Measurements from ENCODE around the gene BIRC7. TPM values are rescaled to one million over a fixed set of nuclear protein-coding genes. Genes with fewer than 3 reads are reported as not detected.
A peak's percentile ranks its signal among the peaks of the same experiment; 100 is the strongest.

BIRC7 gene
- total RNA-seq, 1 donor from 2014 or later: not detected

DNA sequence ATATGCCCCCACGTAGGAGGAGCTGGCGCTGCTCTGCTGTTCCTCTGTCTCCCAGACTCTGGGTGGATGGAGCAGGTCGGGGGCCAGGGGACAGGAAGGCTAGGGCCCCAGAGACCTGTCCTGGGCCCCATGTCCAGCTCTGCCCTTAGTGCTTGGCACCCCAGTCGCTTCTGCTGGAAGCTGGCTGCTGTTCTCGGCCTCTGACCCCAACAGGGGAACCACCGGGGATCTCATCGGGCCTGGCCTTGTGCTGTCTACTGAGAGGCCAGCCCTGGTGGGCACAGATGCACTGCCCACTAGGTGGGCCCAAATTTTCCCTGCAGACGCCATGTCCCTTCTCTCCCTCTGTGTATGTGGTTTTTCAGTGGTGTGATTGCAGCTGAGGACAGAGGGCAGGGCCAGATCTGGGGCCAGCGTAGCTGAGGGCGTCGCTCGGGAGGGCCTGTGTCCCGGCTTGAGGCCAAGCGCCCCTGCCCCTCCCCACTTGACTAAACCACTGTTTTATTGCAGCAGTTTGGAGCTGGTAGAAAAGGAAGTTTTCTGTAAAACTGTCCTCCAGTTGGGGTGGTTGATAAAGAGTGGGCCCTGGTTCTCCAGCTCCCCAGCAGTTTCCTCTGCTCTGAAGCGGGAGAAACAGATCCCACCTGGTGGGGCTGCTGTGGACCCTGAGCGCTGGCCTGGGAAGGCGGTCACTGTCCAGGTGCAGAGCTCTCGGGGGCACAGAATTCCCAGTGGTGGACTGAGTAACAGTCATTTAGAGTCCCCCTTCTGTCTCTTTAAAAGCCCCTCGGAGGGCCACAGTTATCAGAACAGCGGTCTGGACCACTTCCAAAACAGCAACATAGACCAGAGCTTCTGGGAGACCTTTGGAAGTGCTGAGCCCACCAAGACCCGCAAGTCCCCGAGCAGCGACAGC, 51.3 kb downstream of the BIRC7 start:
- intact Hi-C loops (cut with micrococcal nuclease): no loop called here
- ATAC-seq (no peak), DNase-seq (no peak)

DNA sequence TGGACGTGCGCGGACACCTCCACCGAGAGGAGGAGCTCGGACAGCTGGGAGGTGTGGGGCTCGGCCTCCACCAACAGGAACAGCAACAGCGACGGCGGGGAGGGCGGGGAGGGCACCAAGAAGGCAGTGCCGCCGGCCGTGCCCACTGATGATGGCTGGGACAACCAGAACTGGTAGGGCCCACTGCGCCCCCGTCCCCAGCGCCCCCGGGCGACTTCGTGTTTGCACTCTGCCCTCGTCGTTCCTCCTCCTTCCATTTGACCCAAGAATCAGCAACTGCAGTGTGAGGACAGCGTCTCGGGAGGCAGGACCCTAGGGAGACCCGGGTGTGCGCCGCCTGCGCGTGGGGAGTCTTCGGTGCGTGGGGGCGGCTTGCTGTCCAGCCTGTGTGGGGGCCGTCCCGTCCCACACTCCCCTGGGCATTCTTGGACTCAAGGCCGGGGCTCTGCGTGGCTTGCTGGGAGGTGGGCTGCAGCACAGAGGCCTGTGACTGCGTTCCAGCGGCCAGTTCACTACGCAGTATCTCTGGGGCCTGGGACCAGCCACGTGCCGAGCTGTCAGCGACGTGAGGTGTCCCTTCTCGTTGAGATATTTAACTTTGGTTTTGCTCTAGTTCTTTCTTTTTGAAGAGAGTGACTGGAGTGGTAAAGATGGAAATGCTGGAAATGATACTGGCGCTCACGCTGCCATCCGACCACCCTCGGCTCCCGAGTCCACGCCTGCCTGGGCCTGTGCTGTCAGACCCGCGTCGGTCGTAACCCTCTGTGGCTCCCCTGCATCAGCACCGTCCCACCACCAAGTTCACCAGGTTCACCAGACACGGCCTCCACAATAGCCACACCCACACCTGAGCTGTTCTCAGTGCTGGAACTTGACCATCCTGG, 52.2 kb downstream of the BIRC7 start:
- DNase-seq: no peak
- intact Hi-C loops (cut with micrococcal nuclease): no loop called here
- ATAC-seq: no peak

DNA sequence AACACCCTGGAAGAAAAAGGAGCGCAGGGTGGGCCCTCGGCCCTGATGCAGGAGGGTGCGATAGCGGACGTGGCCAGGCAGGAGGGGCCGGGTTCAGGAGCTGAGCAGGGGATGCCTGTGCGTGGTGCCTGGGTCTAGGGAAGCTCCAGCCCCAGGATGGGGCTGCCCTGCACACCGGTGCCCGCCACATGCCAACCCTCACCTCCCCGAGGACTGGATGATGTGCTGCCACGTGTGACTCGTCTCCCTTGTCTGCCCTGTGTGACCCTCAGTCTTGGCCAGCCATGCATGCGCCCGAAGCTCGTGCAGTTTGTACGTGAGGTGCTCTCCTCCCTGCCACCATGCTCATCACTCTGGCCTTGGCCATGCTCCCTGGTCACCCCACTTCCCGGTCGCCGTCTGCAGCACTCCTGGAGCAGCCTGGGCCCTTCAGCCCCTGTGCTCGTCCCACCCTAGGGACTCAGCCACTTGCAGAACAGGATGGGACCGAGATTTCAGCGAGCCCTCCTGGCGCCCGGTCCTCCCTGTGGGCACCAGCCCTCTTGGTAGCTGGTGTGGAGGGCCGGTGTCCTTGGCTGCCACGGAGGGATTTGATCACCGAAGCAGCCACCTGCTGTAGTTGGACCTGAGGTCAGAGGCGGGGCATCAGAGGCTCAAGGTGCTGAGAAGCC, 53.0 kb downstream of the BIRC7 start:
- DNase-seq: peak; percentile 15
- ATAC-seq: no peak
- intact Hi-C loops (cut with micrococcal nuclease): no loop called here

DNA sequence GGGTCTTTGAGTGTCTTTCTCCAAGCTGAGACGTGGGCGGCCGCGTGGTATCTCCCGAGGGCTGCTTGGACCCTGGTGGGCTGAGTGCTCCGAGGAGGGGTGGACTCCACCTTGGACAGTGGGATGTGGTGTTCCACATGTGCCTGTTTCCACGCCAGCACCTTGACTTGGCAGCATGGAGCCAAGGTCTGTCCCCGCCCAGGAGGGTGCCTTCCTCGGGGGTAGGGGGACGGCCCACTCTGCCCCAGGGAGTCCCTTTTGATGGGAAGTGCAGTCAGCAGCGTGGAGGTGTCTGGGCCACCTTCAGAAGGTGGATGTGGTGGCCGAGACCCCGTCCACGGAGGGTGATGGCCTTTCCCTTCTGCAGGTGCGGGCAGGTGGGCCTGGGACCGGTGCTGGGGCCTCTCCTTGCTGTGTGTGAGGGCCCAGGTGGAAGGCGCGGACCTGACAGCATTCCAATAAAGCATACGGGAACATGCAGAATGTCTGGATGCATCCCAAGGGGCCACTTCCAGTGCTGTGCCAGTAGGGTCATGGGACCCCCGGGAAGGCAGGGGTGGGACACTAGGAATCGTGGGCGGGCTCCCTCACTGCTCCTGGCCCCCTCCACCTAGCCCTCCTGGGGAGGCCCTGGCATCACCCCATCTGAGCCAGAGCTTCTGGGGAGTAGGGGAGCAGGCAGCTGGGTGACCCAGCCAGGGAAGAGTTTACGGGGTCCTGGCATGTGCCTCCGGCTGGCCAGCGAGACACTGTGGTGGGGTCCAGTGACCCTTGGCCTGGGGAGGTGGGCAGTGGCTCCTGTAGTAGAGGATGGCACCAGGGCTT, 53.8 kb downstream of the BIRC7 start:
- no peak for ATAC-seq
- intact Hi-C loops (cut with micrococcal nuclease): no loop called here
- DNase-seq: no peak

Small RNA genes lying within 50 kb of the gene (microRNA-seq; reads per million reads assigned to microRNA genes)
- not detected for gene MIR3196 (ENCODE audit: borderline number of aligned reads)
- not detected for gene MIR4326 (ENCODE audit: borderline number of aligned reads)

Other genes starting within 250 kb of the BIRC7 start
- not detected for gene BHLHE23, start 228.9 kb upstream of the BIRC7 start, total RNA-seq
- gene YTHDF1, start 19.8 kb upstream of the BIRC7 start, total RNA-seq: 24.3 TPM
- not detected for gene NKAIN4, start 18.6 kb downstream of the BIRC7 start, total RNA-seq
- gene ARFGAP1, start 36.9 kb downstream of the BIRC7 start, total RNA-seq: 30.9 TPM
- not detected for gene COL20A1, start 57.3 kb downstream of the BIRC7 start, total RNA-seq
- gene CHRNA4, start 125.4 kb downstream of the BIRC7 start, total RNA-seq: 1.8 TPM
- gene KCNQ2, start 236.8 kb downstream of the BIRC7 start, total RNA-seq: 0.52 TPM

All from left ventricle myocardium superior (tissue), 1 donor.